BJ (cell line): ENCODE results near the gene CDS1. TPM values are rescaled to one million over a fixed set of nuclear protein-coding genes. Genes with fewer than 3 reads are reported as not detected.

ENCODE experiments used
- CTCF ChIA-PET: fragments of 350-600 bp; formaldehyde crosslinking; extraction: SDS; loops from one replicate; lab custom pipeline; 2021; ENCODE audit warnings: antibody characterized with exemption, inconsistent platforms; lab: Yijun Ruan, JAX
- POLR2A ChIA-PET: fragments of 300-600 bp; sonication (Branson Sonifier 250); formaldehyde crosslinking; extraction: SDS; loops from one replicate; lab custom pipeline; 2021; ENCODE audit warnings: antibody characterized with exemption; lab: Charles Lee
- DNase-seq: peaks from one replicate; pipeline ENCODE4 v3.0.0-alpha.2; 2011; ENCODE audit warnings: low read depth
- H3K27me3 ChIP-seq: 2 replicates; pipeline ENCODE4 v1.6.0; 2011; ENCODE audit warnings: low read length; ENCODE audit not compliant: control insufficient read depth, insufficient read depth
- H3K36me3 ChIP-seq: 2 replicates; pipeline ENCODE4 v1.5.1; 2011; ENCODE audit warnings: low read length; ENCODE audit not compliant: control insufficient read depth, insufficient read depth
- H3K4me3 ChIP-seq: 2 replicates; pipeline ENCODE4 v1.5.1; 2011; ENCODE audit warnings: low read depth, mild to moderate bottlenecking, control low read depth, low read length
- polyA plus RNA-seq: library from polyadenylated mRNA; depleted of rRNA; stranded (reverse); fragments of >200 nt; gene quantifications from 2 replicates; pipeline ENCODE4 v1.2.3, GENCODE V29; 2011; rRNA removed
- small RNA-seq: library from RNA; depleted of rRNA; stranded (forward); fragments of <200 nt; gene quantifications from one replicate; pipeline ENCODE3, GENCODE V24; 2012; ENCODE audit warnings: low replicate concordance, low read depth; ENCODE audit not compliant: insufficient read length
- TF ChIP-seq, protein P1 (sequence below): IDR thresholded peaks from 2 replicates; pipeline ENCODE4 v1.5.1; 2011; ENCODE audit warnings: low read depth, mild to moderate bottlenecking, control low read depth, inconsistent platforms, low read length, moderate library complexity; ENCODE audit not compliant: insufficient read depth

The CDS1 gene
- polyA plus RNA-seq, 1 experiment: 0.01 TPM

GRCh38 chr4:84697159-84697558, 114.2 kb downstream of the CDS1 start:
- ChIA-PET POLR2A (no interaction called here), CTCF (no interaction called here)
- Histone ChIP-seq H3K36me3 (peaks cover 13% of the 10 kb centered on the region), H3K4me3 (no peak overlapping the region), H3K27me3 (no peaks in the 10 kb centered on the region)
- TF ChIP-seq, protein P1, sequence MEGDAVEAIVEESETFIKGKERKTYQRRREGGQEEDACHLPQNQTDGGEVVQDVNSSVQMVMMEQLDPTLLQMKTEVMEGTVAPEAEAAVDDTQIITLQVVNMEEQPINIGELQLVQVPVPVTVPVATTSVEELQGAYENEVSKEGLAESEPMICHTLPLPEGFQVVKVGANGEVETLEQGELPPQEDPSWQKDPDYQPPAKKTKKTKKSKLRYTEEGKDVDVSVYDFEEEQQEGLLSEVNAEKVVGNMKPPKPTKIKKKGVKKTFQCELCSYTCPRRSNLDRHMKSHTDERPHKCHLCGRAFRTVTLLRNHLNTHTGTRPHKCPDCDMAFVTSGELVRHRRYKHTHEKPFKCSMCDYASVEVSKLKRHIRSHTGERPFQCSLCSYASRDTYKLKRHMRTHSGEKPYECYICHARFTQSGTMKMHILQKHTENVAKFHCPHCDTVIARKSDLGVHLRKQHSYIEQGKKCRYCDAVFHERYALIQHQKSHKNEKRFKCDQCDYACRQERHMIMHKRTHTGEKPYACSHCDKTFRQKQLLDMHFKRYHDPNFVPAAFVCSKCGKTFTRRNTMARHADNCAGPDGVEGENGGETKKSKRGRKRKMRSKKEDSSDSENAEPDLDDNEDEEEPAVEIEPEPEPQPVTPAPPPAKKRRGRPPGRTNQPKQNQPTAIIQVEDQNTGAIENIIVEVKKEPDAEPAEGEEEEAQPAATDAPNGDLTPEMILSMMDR: no peak
- no peak for DNase-seq

GRCh38 chr4:84697615-84698201, 114.8 kb downstream of the CDS1 start:
- TF ChIP-seq, protein P1: no peak
- DNase-seq: peak; percentile 9
- ChIA-PET CTCF (no interaction called here), POLR2A (no interaction called here)
- Histone ChIP-seq H3K36me3 (peaks cover 13% of the 10 kb centered on the region), H3K27me3 (no peaks in the 10 kb centered on the region), H3K4me3 (no peak overlapping the region)

GRCh38 chr4:84699001-84699671, 116.2 kb downstream of the CDS1 start:
- H3K27me3 ChIP-seq: no peaks in the 10 kb centered on the region
- DNase-seq: no peak
- H3K36me3 ChIP-seq: peaks cover 16% of the 10 kb centered on the region

More at GRCh38 chr4:84699001-84699671, 116.2 kb downstream of the CDS1 start:
- POLR2A ChIA-PET: no interaction called here
- no peak overlapping the region for H3K4me3 ChIP-seq
- CTCF ChIA-PET: no interaction called here
- TF ChIP-seq, protein P1: no peak

Small RNA genes lying within 50 kb of the gene (small RNA-seq; reads per million reads assigned to genes)
- gene RN7SL552P (not detected), gene RPL3P13 (not detected)

Other genes starting within 250 kb of the CDS1 start
- gene NKX6-1, start 83.8 kb upstream of the CDS1 start, polyA plus RNA-seq: 0.02 TPM in 1 of 2 replicates, not detected in the other